GM23248 (cell line): ENCODE results near the gene KCNG2.

Source experiments
- EZH2 ChIP-seq: fragments of 200-600 bp; sonication (generic); IDR thresholded peaks from 2 replicates; pipeline ENCODE4 v1.6.1; 2018; ENCODE audit warnings: antibody characterized with exemption, mild to moderate bottlenecking; ENCODE audit not compliant: insufficient read depth, poor library complexity, severe bottlenecking
- EZH2phosphoT487 ChIP-seq: fragments of 200-600 bp; sonication (generic); IDR thresholded peaks from 2 replicates; pipeline ENCODE4 v1.6.1; 2018; ENCODE audit warnings: antibody characterized with exemption, moderate library complexity, mild to moderate bottlenecking, low read depth; ENCODE audit not compliant: insufficient read depth

DNA sequence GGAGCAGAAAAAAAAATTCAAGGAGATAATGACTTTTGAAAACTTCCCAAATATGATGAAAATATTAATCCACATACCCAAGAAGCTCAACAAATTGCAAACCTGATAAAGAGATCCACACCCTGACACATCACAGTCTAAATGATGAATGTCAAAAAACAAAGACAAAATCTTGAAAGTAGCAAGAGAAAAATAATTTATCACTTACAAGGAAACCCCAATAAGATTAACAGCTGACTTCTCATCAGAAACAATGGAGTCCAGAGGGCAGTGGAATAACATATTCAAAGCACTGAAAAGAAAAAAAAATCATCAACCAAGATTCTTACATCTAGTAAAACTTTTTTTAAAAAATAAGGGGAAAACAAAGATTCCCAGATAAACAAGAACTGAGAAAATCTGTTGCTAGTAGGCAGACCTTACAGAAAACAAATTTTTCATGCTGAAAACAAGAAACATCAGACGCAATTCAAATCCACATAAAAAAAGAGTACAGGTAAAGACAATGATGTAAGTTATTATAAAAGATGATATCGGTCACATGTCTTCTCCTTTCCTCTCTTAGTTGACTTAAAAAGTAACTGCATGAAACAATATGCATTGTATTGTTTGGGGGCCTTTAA is 132.4 kb downstream of the KCNG2 start:
- TF ChIP-seq EZH2 (no peak), EZH2phosphoT487 (no peak)
